GM18498 (cell line): ENCODE results near the gene CLCN2.

Source experiments
- ATAC-seq: cut with Tn5 transposase; IDR thresholded peaks from one replicate; pipeline ENCODE4 v1.9.1; 2021; ENCODE audit warnings: mild to moderate bottlenecking, moderate library complexity; ENCODE audit not compliant: unreplicated experiment

The CLCN2 gene

GRCh38 chr3:184361532-184361931 is at the start of gene CLCN2, which contains the start of gene POLR2H:
CLCN2 (minus strand) TSS chr3:184361605; CDS start chr3:184361479, 126 bp downstream.
POLR2H (plus strand) TSS chr3:184361710; CDS start chr3:184363493, 1,783 bp downstream.
- peak; percentile 47 for ATAC-seq

DNA sequence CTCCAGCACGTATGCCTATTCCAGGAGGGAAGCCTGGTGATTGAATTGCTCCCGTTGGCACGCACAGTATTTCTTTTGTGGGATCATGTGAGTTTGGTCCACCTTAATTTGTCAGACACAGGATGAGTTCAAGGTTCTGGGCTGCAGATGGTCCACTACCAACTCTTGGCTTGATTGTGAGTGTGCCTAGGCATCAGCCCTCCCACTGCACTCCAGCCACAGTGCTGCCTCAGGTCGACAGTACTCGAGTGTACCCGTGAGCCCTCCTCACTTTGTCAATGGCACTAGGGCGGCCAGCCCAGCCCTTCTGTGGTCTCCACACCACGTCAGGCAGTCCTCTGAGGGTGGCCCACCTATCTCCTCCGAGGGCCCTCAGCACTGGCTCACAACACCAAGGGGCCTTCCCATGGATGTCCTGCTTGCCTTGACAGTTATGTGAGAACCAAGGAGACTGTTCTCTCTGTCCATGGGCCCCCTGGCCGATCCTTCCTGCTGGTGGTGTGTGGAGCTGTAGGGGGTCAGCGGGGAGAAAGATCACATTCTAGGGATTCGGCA is 48.6 kb upstream of the CLCN2 start:
- ATAC-seq = no peak

- no peak for ATAC-seq
Measured at GRCh38 chr3:184409331-184409926, 48.0 kb upstream of the CLCN2 start.

- ATAC-seq = no peak
Measured at GRCh38 chr3:184405075-184406030, 43.9 kb upstream of the CLCN2 start.

- ATAC-seq = no peak
Measured at GRCh38 chr3:184399410-184399809, 38.0 kb upstream of the CLCN2 start.

DNA sequence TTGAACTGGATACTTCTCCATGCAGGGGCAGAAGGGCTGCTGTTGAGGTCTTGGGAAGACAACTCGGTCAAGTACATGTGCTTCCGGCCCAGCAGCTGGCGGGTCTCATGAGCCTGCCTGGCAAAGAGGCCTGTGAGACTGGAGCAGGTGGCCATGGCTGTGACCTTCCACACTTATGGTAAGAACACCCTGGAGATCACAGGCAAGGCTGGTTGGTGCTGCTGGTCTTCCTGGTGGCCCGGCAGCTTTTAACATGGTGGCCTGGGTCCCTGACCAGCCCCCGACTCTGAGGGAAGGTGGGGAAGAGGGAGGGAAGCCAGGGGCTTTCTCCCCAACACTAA is 33.9 kb upstream of the CLCN2 start:
- no peak for ATAC-seq

GRCh38 chr3:184391266-184391665 is 29.9 kb upstream of the CLCN2 start:
- no peak for ATAC-seq

DNA sequence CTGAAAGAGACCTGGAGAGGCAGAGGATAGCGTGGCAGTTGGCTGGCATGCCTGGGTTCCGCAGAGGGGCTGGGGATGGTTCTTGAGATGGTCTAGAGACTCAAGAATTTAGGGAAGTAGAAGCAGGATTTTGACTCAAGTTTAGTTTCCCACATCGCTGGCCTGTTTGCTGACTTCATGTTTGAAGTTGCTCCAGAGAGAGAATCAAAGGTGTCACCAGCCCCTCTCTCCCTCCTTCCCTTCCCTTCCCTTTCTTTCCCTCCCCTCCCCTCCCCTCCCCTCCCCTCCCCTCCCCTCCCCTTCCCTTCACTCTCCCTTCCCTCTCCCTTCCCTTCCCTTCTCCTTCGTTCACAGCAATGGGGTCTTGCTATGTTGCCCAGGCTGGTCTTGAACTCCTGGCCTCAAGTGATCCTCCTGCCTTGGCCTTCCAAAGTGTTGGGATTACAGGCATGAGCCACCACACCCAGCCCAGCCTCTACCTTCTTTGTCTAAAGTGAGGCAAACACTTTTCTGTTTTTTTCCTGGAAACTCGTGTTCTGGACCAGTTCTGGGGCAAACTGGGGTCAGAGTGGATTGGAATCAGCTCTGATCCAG is 28.6 kb upstream of the CLCN2 start:
- no peak for ATAC-seq

DNA sequence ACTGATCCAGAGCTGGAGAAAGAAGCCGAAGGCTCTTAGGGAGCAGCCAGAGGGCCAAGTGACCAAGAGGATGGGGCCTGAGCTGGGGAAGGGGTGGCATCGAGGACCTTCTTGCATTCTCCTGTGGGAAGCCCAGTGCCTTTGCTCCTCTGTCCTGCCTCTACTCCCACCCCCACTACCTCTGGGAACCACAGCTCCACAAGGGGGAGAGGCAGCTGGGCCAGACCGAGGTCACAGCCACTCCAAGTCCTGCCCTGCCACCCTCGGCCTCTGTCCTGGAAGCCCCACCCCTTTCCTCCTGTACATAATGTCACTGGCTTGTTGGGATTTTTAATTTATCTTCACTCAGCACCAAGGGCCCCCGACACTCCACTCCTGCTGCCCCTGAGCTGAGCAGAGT is 28.0 kb upstream of the CLCN2 start:
- ATAC-seq = no peak

- no peak for ATAC-seq
Measured at GRCh38 chr3:184388936-184389230, 27.5 kb upstream of the CLCN2 start.

- ATAC-seq = no peak
Measured at GRCh38 chr3:184388164-184388935, 26.9 kb upstream of the CLCN2 start.

- ATAC-seq = no peak
Measured at GRCh38 chr3:184387174-184387714, 25.8 kb upstream of the CLCN2 start.

GRCh38 chr3:184386047-184386806 is 24.8 kb upstream of the CLCN2 start:
- no peak for ATAC-seq

DNA sequence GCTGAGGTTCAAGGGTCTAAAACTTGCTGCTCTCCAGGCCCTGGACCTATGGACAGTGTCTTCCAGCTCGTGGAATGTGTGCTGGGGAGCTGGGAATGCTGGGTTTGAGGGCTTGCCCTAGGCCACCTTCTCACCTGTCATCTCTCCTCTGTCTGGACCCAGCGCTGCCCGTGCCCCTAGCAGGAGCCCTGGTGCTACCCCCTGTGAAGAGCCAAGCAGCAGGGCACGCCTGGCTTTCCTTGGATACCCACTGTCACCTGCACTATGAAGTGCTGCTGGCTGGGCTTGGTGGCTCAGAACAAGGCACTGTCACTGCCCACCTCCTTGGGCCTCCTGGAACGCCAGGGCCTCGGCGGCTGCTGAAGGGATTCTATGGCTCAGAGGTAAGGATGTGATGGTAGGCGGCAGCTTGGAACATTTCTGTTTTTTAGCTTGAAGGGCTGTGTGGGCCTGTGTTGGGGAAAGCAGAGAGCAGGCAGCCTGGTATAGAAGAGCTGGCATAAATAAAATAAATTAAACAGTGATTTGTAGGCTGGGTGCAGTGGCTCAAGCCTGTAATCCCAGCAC is 23.5 kb upstream of the CLCN2 start:
- no peak for ATAC-seq

- no peak for ATAC-seq
Measured at GRCh38 chr3:184384342-184384741, 22.9 kb upstream of the CLCN2 start.

GRCh38 chr3:184383033-184383740 is 21.8 kb upstream of the CLCN2 start:
- ATAC-seq = no peak

DNA sequence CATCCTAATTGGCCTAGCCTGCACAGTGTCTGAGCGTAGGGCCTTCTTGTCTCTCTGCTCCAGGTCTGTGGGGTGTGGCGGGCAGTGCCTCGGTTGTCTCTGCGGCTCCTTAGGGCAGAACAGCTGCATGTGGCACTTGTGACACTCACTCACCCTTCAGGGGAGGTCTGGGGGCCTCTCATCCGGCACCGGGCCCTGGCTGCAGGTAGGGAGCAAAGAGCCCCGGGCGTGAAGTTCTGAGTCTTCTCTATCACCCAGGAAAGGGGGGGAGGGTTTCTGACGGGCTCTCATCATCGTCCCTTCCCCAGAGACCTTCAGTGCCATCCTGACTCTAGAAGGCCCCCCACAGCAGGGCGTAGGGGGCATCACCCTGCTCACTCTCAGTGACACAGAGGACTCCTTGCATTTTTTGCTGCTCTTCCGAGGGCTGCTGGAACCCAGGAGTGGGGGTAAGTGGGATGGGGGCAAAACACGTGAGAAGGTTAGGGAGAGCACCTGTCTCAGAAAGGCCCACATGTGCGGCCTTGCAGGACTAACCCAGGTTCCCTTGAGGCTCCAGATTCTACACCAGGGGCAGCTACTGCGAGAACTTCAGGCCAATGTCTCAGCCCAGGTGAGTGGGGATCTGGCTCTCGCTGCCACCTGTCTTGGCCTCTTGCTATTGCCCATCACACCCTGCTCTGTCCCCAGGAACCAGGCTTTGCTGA is 21.1 kb upstream of the CLCN2 start:
- ATAC-seq = no peak
